Measurements from ENCODE around the gene GSTM4.

The GSTM4 gene

DNA sequence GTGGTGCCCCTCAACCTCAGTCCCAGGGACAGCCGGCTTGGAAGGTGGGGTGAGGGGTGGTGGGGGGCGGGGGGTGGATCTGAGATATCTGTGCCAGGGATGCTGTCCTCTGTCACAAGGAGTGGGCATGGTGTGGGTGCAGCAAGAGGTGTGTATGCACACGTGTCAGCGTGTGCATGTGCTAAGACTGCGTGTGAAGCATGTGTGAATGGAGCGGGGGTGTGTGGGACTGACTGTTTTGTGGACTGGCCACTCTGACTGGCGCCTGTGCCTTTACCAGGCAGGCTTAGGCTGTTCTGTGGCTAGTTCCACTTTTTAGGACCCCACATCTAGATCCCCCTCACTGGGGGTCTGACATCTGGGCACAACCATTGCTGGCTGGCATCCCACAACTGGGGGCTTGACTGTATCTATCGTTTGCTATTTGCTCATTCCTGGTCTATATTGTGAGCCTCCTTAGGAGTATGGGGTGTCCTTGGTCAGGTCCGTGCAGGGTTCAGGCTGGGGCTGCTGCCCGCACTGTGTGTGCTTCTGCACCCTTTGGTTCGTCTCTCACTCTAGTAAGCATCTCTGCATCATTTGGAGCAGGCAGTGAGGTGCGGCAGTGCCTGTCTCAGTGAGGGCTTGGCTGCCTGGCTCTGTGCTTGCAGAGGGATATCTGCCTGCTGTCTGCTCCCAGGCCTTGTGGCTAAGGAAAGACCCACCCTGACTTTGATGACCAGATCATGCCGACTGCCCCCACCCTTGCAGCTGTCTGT lies 34.3 kb upstream of the GSTM4 start:
- Histone ChIP-seq H4K20me1 (ENCODE audit: insufficient read depth, low read length) (peaks cover 16% of the 10 kb centered on the region; the same call in 1 of the 2 replicates), H3K4me3 (ENCODE audit: low read depth in 1 of 2, low read length in 2 of 2) (peak overlapping the region; percentile 35 to 75; a peak in 3 of 4 replicates), H3K27ac (ENCODE audit: low read length) (peak overlapping the region; percentile 65), H3K4me1 (ENCODE audit: insufficient read depth, low read length) (peaks cover 41% of the 10 kb centered on the region), H3K27me3 (ENCODE audit: insufficient read depth, low read length, poor library complexity) (no peaks in the 10 kb centered on the region), H3K36me3 (ENCODE audit: insufficient read depth, low read length) (peaks cover 2% of the 10 kb centered on the region; the same call in 1 of the 2 replicates), H2AFZ (ENCODE audit: low read depth, low read length) (peak overlapping the region; percentile 69; the same call in 1 of the 2 replicates), H3K9me3 (ENCODE audit: insufficient read depth, low read length, severe bottlenecking) (no peaks in the 10 kb centered on the region), H3K79me2 (ENCODE audit: insufficient read depth, low read length) (peaks cover 44% of the 10 kb centered on the region), H3K9ac (ENCODE audit: low read depth, low read length) (peak overlapping the region; percentile 65), H3K4me2 (ENCODE audit: insufficient read depth, low read length) (peak overlapping the region; percentile 87)
- ATAC-seq (ENCODE audit: insufficient read depth, low read depth) = no peak
- DNase-seq = no peak
- TF ChIP-seq, protein P1, sequence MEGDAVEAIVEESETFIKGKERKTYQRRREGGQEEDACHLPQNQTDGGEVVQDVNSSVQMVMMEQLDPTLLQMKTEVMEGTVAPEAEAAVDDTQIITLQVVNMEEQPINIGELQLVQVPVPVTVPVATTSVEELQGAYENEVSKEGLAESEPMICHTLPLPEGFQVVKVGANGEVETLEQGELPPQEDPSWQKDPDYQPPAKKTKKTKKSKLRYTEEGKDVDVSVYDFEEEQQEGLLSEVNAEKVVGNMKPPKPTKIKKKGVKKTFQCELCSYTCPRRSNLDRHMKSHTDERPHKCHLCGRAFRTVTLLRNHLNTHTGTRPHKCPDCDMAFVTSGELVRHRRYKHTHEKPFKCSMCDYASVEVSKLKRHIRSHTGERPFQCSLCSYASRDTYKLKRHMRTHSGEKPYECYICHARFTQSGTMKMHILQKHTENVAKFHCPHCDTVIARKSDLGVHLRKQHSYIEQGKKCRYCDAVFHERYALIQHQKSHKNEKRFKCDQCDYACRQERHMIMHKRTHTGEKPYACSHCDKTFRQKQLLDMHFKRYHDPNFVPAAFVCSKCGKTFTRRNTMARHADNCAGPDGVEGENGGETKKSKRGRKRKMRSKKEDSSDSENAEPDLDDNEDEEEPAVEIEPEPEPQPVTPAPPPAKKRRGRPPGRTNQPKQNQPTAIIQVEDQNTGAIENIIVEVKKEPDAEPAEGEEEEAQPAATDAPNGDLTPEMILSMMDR (IDR thresholded peaks at IDR 0.05; ENCODE audit: borderline replicate concordance, extremely low read depth, low read length, poor library complexity, severe bottlenecking) = no peak
- no peak for TF ChIP-seq EZH2 (IDR thresholded peaks at IDR 0.05; ENCODE audit: borderline replicate concordance, low read depth, low read length, severe bottlenecking)

DNA sequence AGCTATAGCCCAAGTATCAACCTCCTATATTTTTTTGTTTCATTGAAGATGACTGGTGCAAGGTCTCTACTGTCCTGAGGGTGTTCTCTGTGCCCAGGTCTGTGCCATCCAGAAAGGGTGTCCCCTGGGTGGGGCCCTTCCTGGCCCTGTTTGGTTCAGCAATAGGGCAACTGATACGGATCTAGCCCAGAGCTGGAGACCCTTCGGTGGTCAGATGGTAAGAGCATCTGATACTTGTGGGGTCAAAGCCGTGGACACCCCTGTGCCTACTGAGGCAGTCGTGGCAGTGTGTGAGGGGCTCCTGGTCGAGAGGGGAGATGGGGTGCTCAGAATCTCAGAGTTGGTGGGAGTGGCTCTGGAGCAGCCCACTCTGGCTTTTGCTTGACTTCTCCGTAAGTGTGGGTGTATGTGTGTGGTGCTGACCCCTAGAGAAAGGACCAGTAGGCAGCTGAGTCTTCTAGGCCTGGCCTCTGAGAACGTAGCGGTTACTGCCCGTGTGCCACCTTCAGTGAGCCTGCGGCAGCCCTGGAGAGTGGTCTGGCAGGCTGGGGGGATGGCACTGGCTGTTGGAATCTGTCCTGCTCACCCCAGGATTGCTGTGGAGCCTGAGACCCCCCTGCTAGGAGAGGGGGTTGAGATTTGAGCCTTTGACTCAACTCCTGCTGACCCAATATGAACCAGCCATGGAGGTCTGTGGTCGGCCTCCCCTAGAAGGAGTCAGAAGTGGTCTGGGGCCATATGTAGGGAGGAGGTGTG lies 33.6 kb upstream of the GSTM4 start:
- DNase-seq = no peak
- peaks cover 41% of the 10 kb centered on the region for H3K4me1 ChIP-seq (ENCODE audit: insufficient read depth, low read length)
- TF ChIP-seq, protein P1 (IDR thresholded peaks at IDR 0.05; ENCODE audit: borderline replicate concordance, extremely low read depth, low read length, poor library complexity, severe bottlenecking) = no peak
- TF ChIP-seq EZH2 (IDR thresholded peaks at IDR 0.05; ENCODE audit: borderline replicate concordance, low read depth, low read length, severe bottlenecking) = no peak
- ATAC-seq (ENCODE audit: insufficient read depth, low read depth) = no peak
- H3K36me3 ChIP-seq (ENCODE audit: insufficient read depth, low read length) = peaks cover 10% of the 10 kb centered on the region
- H3K4me3 ChIP-seq (ENCODE audit: low read depth in 1 of 2, low read length in 2 of 2) = no peak overlapping the region; a peak in 1 of 4 replicates
- H3K4me2 ChIP-seq (ENCODE audit: insufficient read depth, low read length) = peak overlapping the region; percentile 87
- H2AFZ ChIP-seq (ENCODE audit: low read depth, low read length) = no peak overlapping the region
- H3K27me3 ChIP-seq (ENCODE audit: insufficient read depth, low read length, poor library complexity) = no peaks in the 10 kb centered on the region
- 0 out of 2 replicates have a peak overlapping the region, but pooled peaks have one; percentile 0 for H3K27ac ChIP-seq (ENCODE audit: low read length)
- peak overlapping the region; percentile 65; the same call in 1 of the 2 replicates for H3K9ac ChIP-seq (ENCODE audit: low read depth, low read length)
- peaks cover 44% of the 10 kb centered on the region for H3K79me2 ChIP-seq (ENCODE audit: insufficient read depth, low read length)
- H3K9me3 ChIP-seq (ENCODE audit: insufficient read depth, low read length, severe bottlenecking) = no peaks in the 10 kb centered on the region
- H4K20me1 ChIP-seq (ENCODE audit: insufficient read depth, low read length) = peaks cover 16% of the 10 kb centered on the region; the same call in 1 of the 2 replicates

DNA sequence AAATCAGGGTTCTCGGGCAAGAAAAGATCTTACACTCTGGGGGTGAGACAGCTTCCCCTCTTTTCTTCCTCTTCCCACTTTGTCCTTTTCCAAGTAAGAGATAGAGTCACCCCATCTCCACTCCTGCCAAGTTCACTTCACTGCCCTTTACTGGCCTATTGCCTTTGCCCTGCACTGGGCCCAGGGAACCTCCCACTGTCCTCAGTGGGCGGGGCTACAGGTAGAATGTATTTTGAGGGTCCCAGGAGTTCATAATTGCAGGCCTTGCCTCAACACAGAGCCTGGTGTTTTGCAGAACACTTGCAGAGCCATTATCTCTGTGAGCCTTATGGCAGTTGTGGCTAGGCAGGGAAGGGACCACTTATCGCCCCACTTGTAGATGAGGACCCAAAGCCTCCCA lies 33.0 kb upstream of the GSTM4 start:
- Histone ChIP-seq H3K4me1 (ENCODE audit: insufficient read depth, low read length) (peaks cover 41% of the 10 kb centered on the region), H3K9ac (ENCODE audit: low read depth, low read length) (no peak overlapping the region), H3K79me2 (ENCODE audit: insufficient read depth, low read length) (peaks cover 44% of the 10 kb centered on the region), H3K4me3 (ENCODE audit: low read depth in 1 of 2, low read length in 2 of 2) (no peak overlapping the region), H3K27ac (ENCODE audit: low read length) (no peak overlapping the region), H2AFZ (ENCODE audit: low read depth, low read length) (no peak overlapping the region), H3K27me3 (ENCODE audit: insufficient read depth, low read length, poor library complexity) (no peaks in the 10 kb centered on the region), H3K9me3 (ENCODE audit: insufficient read depth, low read length, severe bottlenecking) (no peaks in the 10 kb centered on the region), H3K4me2 (ENCODE audit: insufficient read depth, low read length) (no peak overlapping the region), H3K36me3 (ENCODE audit: insufficient read depth, low read length) (peaks cover 15% of the 10 kb centered on the region), H4K20me1 (ENCODE audit: insufficient read depth, low read length) (peaks cover 16% of the 10 kb centered on the region; the same call in 1 of the 2 replicates)
- ATAC-seq (ENCODE audit: insufficient read depth, low read depth) (no peak), DNase-seq (no peak)
- no peak for TF ChIP-seq EZH2 (IDR thresholded peaks at IDR 0.05; ENCODE audit: borderline replicate concordance, low read depth, low read length, severe bottlenecking)
- TF ChIP-seq, protein P1 (IDR thresholded peaks at IDR 0.05; ENCODE audit: borderline replicate concordance, extremely low read depth, low read length, poor library complexity, severe bottlenecking) = no peak

All from DND-41 (cell line).